Tracheal epithelial cell (primary cell): Measurements from ENCODE around the gene FAM24A. TPM values are rescaled to one million over a fixed set of nuclear protein-coding genes. Genes with fewer than 3 reads are reported as not detected.

Experiments used
- total RNA-seq: library from RNA; depleted of rRNA; stranded (reverse); fragments of >200 nt; gene quantifications from 2 replicates; pipeline ENCODE4 v1.2.1, GENCODE V29; 2014

Gene FAM24A, protein sequence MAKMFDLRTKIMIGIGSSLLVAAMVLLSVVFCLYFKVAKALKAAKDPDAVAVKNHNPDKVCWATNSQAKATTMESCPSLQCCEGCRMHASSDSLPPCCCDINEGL
- not detected in 2 replicates for total RNA-seq

DNA sequence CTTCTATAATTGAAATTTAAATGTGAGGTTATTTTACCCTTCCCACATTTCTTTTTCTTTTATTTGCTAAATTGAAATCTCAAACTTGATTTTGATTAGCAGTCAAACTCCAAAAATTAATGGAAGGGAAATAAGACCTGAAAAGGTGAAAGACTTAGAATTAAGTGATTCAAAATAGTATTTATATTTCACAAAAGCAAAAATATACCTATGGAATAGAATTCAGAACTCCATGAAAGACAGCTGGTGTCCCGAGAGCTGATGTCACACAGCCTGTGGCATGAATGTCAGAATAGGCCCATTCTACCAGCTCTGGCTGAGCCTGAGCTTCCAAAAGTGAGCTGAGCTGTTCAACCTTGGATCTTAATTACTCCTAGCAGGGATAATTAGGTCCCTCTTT is at the start of gene FAM24A:
Gene FAM24A (plus strand): TSS at position 301 of the 400 bp plus-strand sequence. CDS start 1,025 bp downstream, outside the sequence.

DNA sequence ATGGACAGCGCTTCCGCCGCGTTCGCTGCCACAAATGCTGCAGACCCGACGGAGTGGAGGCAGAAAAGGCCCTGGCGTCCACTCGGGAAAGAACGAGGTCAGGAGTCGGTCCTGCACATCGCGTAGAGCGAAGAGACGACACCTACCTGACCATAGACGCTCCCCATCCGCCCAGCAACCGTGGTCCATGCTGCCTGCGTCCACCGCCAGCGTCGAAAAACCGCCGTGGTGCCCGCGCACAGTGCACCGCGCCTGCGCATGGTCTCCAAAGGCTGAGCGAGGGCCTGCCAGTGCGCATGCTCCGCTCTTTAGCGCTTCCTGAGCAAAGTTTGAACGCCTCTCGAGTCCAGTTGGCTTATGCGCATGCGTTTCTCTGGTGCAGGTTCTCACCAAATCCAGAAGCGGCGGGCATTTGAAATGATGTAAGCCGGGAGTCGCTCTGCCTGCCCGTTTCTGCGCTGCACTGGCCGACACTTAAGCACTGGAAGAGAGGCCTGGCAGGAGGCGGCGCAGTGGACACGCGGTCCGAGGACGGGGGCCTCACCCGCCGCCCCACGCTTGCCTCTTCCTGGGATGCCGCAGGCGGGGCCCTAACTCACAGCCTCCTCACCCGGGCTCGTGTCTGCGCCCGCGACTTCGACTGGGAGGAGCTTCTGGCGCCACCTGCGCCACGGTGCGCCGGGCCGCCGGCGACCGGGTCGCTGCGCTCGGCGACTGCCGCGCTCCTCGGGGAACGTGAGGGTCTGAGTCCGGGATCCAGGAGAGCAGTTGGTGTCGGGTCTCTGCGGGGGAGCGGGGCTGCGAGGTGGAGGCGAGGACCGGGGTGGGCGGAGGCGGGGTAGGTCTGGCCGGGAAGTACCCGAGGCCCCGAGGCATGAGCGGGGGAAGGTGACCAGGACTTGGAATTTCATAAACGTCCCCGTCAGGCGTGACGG is 30.8 kb upstream of the FAM24A start, which contains the start of gene FAM24B:
Gene FAM24B (minus strand): TSS at position 243 of the 935 bp plus-strand sequence. CDS start 29,066 bp downstream, outside the sequence.

DNA sequence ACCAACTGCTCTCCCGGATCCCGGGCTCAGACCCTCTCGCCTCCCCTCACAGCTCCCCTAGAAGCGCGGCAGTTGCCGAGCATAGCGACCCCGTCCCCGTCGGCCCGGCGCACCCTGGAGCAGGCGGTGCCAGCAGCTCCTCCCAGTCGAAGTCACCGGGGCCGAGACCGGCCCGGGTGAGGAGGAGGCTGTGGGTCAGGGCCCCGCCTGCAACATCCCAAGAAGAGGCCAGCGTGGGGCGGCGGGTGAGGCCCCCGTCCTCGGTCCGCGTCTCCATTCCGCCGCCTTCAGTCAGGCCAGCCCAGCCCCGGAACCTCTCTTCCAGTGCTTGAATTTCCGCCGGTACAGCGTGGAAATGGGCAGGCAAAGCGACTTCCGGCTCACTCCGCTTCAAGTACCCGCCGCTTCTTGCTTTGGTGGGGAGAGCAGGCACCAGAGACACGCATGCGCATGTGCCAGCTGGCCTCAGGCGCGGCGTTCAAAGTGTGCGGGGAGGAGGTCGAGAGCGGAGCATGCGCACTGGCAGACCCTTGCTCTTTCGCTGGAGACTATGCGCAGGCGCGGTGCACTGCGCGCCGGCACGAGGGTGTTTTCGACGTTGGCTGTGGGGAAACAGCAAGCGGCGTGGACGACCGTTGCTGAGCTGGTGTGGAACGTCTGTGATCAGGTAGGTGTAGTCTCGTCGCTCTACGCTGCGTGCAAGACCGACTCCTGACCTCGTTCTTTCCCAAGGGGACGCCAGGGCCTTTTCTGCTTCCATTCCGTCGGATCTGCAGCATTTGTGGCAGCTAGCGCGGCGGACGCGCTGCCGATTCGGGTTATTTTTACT is 43.7 kb downstream of the FAM24A start, which contains the start of gene C10orf88:
Gene C10orf88 (minus strand): TSS at position 326 of the 829 bp plus-strand sequence. CDS start 49 bp downstream, at position 277.

Other genes starting within 250 kb of the FAM24A start
- gene C10orf120, start 210.8 kb upstream of the FAM24A start, total RNA-seq = not detected in 2 replicates
- gene CUZD1, start 64.8 kb upstream of the FAM24A start, total RNA-seq = 0.48 and 0.64 TPM in 2 replicates
- 3.6 and 4.1 TPM in 2 replicates for gene FAM24B, start 31.0 kb upstream of the FAM24A start, total RNA-seq
- gene C10orf88, start 43.6 kb downstream of the FAM24A start, total RNA-seq = 7.7 and 8.0 TPM in 2 replicates
- 3.6 and 4.7 TPM in 2 replicates for gene PSTK, start 69.8 kb downstream of the FAM24A start, total RNA-seq
- gene IKZF5, start 98.2 kb downstream of the FAM24A start, total RNA-seq = 1.4 and 4.5 TPM in 2 replicates
- gene ACADSB, start 98.4 kb downstream of the FAM24A start, total RNA-seq = 1.9 and 3.2 TPM in 2 replicates
- not detected in 2 replicates for gene HMX3, start 225.4 kb downstream of the FAM24A start, total RNA-seq
- not detected in 2 replicates for gene HMX2, start 237.5 kb downstream of the FAM24A start, total RNA-seq
- 123 and 160 TPM in 2 replicates for gene BUB3, start 243.8 kb downstream of the FAM24A start, total RNA-seq